BLaER1 (cell line): ENCODE measurements around the gene HES3.

Experiments used
- H3K27ac ChIP-seq: shearing (Covaris generic); formaldehyde crosslinking; 2 replicates; pipeline ENCODE4 v1.8.1; 2022
- H3K27me3 ChIP-seq: shearing (Covaris generic); formaldehyde crosslinking; 2 replicates; pipeline ENCODE4 v1.8.1; 2022
- H3K36me3 ChIP-seq: shearing (Covaris generic); formaldehyde crosslinking; 2 replicates; pipeline ENCODE4 v1.8.1; 2022
- H3K4me1 ChIP-seq: shearing (Covaris generic); formaldehyde crosslinking; 2 replicates; pipeline ENCODE4 v1.8.1; 2022
- H3K4me2 ChIP-seq: shearing (Covaris generic); formaldehyde crosslinking; 2 replicates; pipeline ENCODE4 v1.8.1; 2022
- H3K4me3 ChIP-seq: shearing (Covaris generic); formaldehyde crosslinking; 2 replicates; pipeline ENCODE4 v1.8.1; 2022
- H3K9ac ChIP-seq: shearing (Covaris generic); formaldehyde crosslinking; 2 replicates; pipeline ENCODE4 v1.8.1; 2022
- H3K9me3 ChIP-seq: shearing (Covaris generic); formaldehyde crosslinking; 2 replicates; pipeline ENCODE4 v1.8.1; 2022
- H4K20me1 ChIP-seq: shearing (Covaris generic); formaldehyde crosslinking; 2 replicates; pipeline ENCODE4 v1.8.1; 2022
- Cebpa-rat ChIP-seq: shearing (Covaris generic); IDR thresholded peaks from 2 replicates; pipeline ENCODE4 v1.8.1; 2022

Gene HES3

GRCh38 chr1:6282577-6283270 lies 38.7 kb downstream of the HES3 start:
- H3K9me3 ChIP-seq, result no peaks in the 10 kb centered on the region
- no peak overlapping the region for H3K4me2 ChIP-seq
- no peak overlapping the region for H3K9ac ChIP-seq
- no peaks in the 10 kb centered on the region; the same call in 1 of the 2 replicates for H4K20me1 ChIP-seq
- no peaks in the 10 kb centered on the region for H3K27me3 ChIP-seq
- no peak for TF ChIP-seq Cebpa-rat
- H3K27ac ChIP-seq, result peak overlapping the region; percentile 62; the same call in 1 of the 2 replicates
- peaks cover 45% of the 10 kb centered on the region for H3K4me1 ChIP-seq
- peaks cover 42% of the 10 kb centered on the region for H3K36me3 ChIP-seq
- no peak overlapping the region for H3K4me3 ChIP-seq

- peaks cover 40% of the 10 kb centered on the region for H3K36me3 ChIP-seq
- no peak overlapping the region for H3K27ac ChIP-seq
- no peaks in the 10 kb centered on the region for H3K27me3 ChIP-seq
- H3K4me3 ChIP-seq, result no peak overlapping the region
- H3K4me1 ChIP-seq, result peaks cover 61% of the 10 kb centered on the region
- H3K4me2 ChIP-seq, result no peak overlapping the region
- no peak overlapping the region for H3K9ac ChIP-seq
- H3K9me3 ChIP-seq, result no peaks in the 10 kb centered on the region
- H4K20me1 ChIP-seq, result no peaks in the 10 kb centered on the region; the same call in 1 of the 2 replicates
- no peak for TF ChIP-seq Cebpa-rat
These were observed 41.4 kb downstream of the HES3 start for GRCh38 chr1:6285336-6285735.

GRCh38 chr1:6286266-6286665 lies 42.3 kb downstream of the HES3 start:
- Histone ChIP-seq H3K4me1 (peaks cover 68% of the 10 kb centered on the region), H3K4me2 (no peak overlapping the region), H3K27ac (no peak overlapping the region), H3K36me3 (peaks cover 33% of the 10 kb centered on the region), H4K20me1 (no peaks in the 10 kb centered on the region), H3K9ac (no peak overlapping the region), H3K4me3 (no peak overlapping the region), H3K27me3 (no peaks in the 10 kb centered on the region), H3K9me3 (no peaks in the 10 kb centered on the region)
- no peak for TF ChIP-seq Cebpa-rat

- H3K4me3 ChIP-seq, result no peak overlapping the region
- H3K4me2 ChIP-seq, result no peak overlapping the region
- no peak for TF ChIP-seq Cebpa-rat
- H3K36me3 ChIP-seq, result peaks cover 33% of the 10 kb centered on the region
- no peak overlapping the region; the same call in 1 of the 2 replicates for H3K27ac ChIP-seq
- no peak overlapping the region for H3K9ac ChIP-seq
- H4K20me1 ChIP-seq, result no peaks in the 10 kb centered on the region
- H3K4me1 ChIP-seq, result peaks cover 68% of the 10 kb centered on the region
- H3K27me3 ChIP-seq, result no peaks in the 10 kb centered on the region
- no peaks in the 10 kb centered on the region for H3K9me3 ChIP-seq
These were observed 43.0 kb downstream of the HES3 start for GRCh38 chr1:6287029-6287428.

- H3K27me3 ChIP-seq, result no peaks in the 10 kb centered on the region
- H3K9ac ChIP-seq, result no peak overlapping the region
- no peak overlapping the region for H3K4me3 ChIP-seq
- peak overlapping the region; percentile 86 for H3K27ac ChIP-seq
- no peak for TF ChIP-seq Cebpa-rat
- peaks cover 72% of the 10 kb centered on the region for H3K4me1 ChIP-seq
- peak overlapping the region; percentile 92; the same call in 1 of the 2 replicates for H3K4me2 ChIP-seq
- peaks cover 29% of the 10 kb centered on the region for H3K36me3 ChIP-seq
- no peaks in the 10 kb centered on the region for H3K9me3 ChIP-seq
- H4K20me1 ChIP-seq, result no peaks in the 10 kb centered on the region
These were observed 43.5 kb downstream of the HES3 start for GRCh38 chr1:6287431-6287886.

GRCh38 chr1:6288026-6288425 lies 44.0 kb downstream of the HES3 start:
- Histone ChIP-seq H3K9me3 (no peaks in the 10 kb centered on the region), H3K27ac (peak overlapping the region; percentile 86), H3K4me2 (peak overlapping the region; percentile 92), H3K9ac (no peak overlapping the region), H3K4me1 (peaks cover 78% of the 10 kb centered on the region), H3K4me3 (no peak overlapping the region), H4K20me1 (no peaks in the 10 kb centered on the region), H3K36me3 (peaks cover 26% of the 10 kb centered on the region), H3K27me3 (no peaks in the 10 kb centered on the region)
- TF ChIP-seq Cebpa-rat, result no peak

GRCh38 chr1:6288665-6289064 lies 44.7 kb downstream of the HES3 start:
- peaks cover 84% of the 10 kb centered on the region for H3K4me1 ChIP-seq
- peak overlapping the region; percentile 92 for H3K4me2 ChIP-seq
- H3K4me3 ChIP-seq, result no peak overlapping the region
- H3K9me3 ChIP-seq, result no peaks in the 10 kb centered on the region
- H4K20me1 ChIP-seq, result no peaks in the 10 kb centered on the region
- peak overlapping the region; percentile 86 for H3K27ac ChIP-seq
- TF ChIP-seq Cebpa-rat, result no peak
- peaks cover 29% of the 10 kb centered on the region for H3K36me3 ChIP-seq
- no peaks in the 10 kb centered on the region for H3K27me3 ChIP-seq
- no peak overlapping the region for H3K9ac ChIP-seq

- Histone ChIP-seq H3K4me2 (peak overlapping the region; percentile 92), H4K20me1 (no peaks in the 10 kb centered on the region), H3K27me3 (no peaks in the 10 kb centered on the region), H3K36me3 (peaks cover 12% of the 10 kb centered on the region; the same call in 1 of the 2 replicates), H3K9me3 (no peaks in the 10 kb centered on the region), H3K4me3 (no peak overlapping the region), H3K27ac (peak overlapping the region; percentile 86), H3K9ac (peak overlapping the region; percentile 71; the same call in 1 of the 2 replicates), H3K4me1 (peaks cover 90% of the 10 kb centered on the region)
- no peak for TF ChIP-seq Cebpa-rat
These were observed 48.1 kb downstream of the HES3 start for GRCh38 chr1:6292102-6292501.

GRCh38 chr1:6294080-6294889 lies 50.3 kb downstream of the HES3 start:
- peaks cover 68% of the 10 kb centered on the region for H3K4me1 ChIP-seq
- no peaks in the 10 kb centered on the region for H4K20me1 ChIP-seq
- H3K4me2 ChIP-seq, result peak overlapping the region; percentile 92
- H3K9ac ChIP-seq, result peak overlapping the region; percentile 51
- H3K27ac ChIP-seq, result peak overlapping the region; percentile 87
- TF ChIP-seq Cebpa-rat, result no peak
- no peaks in the 10 kb centered on the region for H3K27me3 ChIP-seq
- peak overlapping the region; percentile 16; the same call in 1 of the 2 replicates for H3K4me3 ChIP-seq
- H3K36me3 ChIP-seq, result peaks cover 14% of the 10 kb centered on the region; the same call in 1 of the 2 replicates
- no peaks in the 10 kb centered on the region for H3K9me3 ChIP-seq
